Measurements from ENCODE around the gene PTPN7.

Gene PTPN7

GRCh38 chr1:202106340-202107254, 53.8 kb downstream of the PTPN7 start:
- DNase-seq (ENCODE audit: low read depth in 2 of 2) = no peak

GRCh38 chr1:202105571-202106339, 54.6 kb downstream of the PTPN7 start:
- DNase-seq (ENCODE audit: low read depth in 2 of 2) = no peak

GRCh38 chr1:202104073-202104472, 56.3 kb downstream of the PTPN7 start:
- DNase-seq (ENCODE audit: low read depth in 2 of 2) = no peak

GRCh38 chr1:202101184-202101583, 59.2 kb downstream of the PTPN7 start:
- no peak for DNase-seq (ENCODE audit: low read depth in 2 of 2)
